HepG2 (cell line): ENCODE results near the gene FAM53B. TPM values are rescaled to one million over a fixed set of nuclear protein-coding genes. Genes with fewer than 3 reads are reported as not detected.
A peak's percentile ranks its signal among the peaks of the same experiment; 100 is the strongest.

ENCODE experiments used
- CTCF ChIP-seq: sonication (generic); formaldehyde crosslinking; IDR thresholded peaks from 2 replicates; pipeline ENCODE4 v1.5.0; 2020; ENCODE audit warnings: mild to moderate bottlenecking, missing genetic modification reagents, moderate library complexity
- DNMT3B ChIP-seq: conservative IDR thresholded peaks from 2 replicates; pipeline ENCODE4 v1.6.1; 2016; ENCODE audit warnings: missing biosample characterization, control low read depth
- HNRNPUL1 ChIP-seq: fragments of 200-400 bp; formaldehyde crosslinking; IDR thresholded peaks from 2 replicates; pipeline ENCODE4 v1.6.1; 2017; ENCODE audit warnings: low read depth, mild to moderate bottlenecking, low read length, moderate library complexity
- HOXA3 ChIP-seq: sonication (generic); formaldehyde crosslinking; IDR thresholded peaks from 2 replicates; pipeline ENCODE4 v1.5.0; 2020; ENCODE audit warnings: missing genetic modification reagents
- JARID2 ChIP-seq: sonication (generic); formaldehyde crosslinking; IDR thresholded peaks from 2 replicates; pipeline ENCODE4 v1.8.1; 2023; ENCODE audit warnings: missing genetic modification reagents, inconsistent platforms; ENCODE audit not compliant: insufficient replicate concordance
- KAT8 ChIP-seq: IDR thresholded peaks from 2 replicates; pipeline ENCODE4 v1.6.1; 2016; ENCODE audit warnings: missing genetic modification reagents, missing compliant biosample characterization
- KLF11 ChIP-seq: IDR thresholded peaks from 2 replicates; pipeline ENCODE4 v1.6.1; 2016; ENCODE audit warnings: missing compliant biosample characterization
- PLSCR1 ChIP-seq: sonication (generic); formaldehyde crosslinking; IDR thresholded peaks from 2 replicates; pipeline ENCODE4 v1.5.0; 2020; ENCODE audit warnings: missing genetic modification reagents, mild to moderate bottlenecking, borderline replicate concordance
- RNF219 ChIP-seq: sonication (generic); formaldehyde crosslinking; IDR thresholded peaks from 2 replicates; pipeline ENCODE4 v1.5.0; 2020; ENCODE audit warnings: mild to moderate bottlenecking, missing genetic modification reagents
- RXRA ChIP-seq: sonication (generic); formaldehyde crosslinking; IDR thresholded peaks from 2 replicates; pipeline ENCODE4 v1.5.1; 2020; ENCODE audit warnings: missing genetic modification reagents
- TRIM24 ChIP-seq: sonication (generic); formaldehyde crosslinking; IDR thresholded peaks from 2 replicates; pipeline ENCODE4 v1.8.0; 2022; ENCODE audit warnings: mild to moderate bottlenecking, missing genetic modification reagents
- YY1 ChIP-seq: IDR thresholded peaks from 2 replicates; pipeline ENCODE4 v1.6.1; 2011; ENCODE audit warnings: low read length, low read depth, moderate library complexity, mild to moderate bottlenecking; ENCODE audit not compliant: insufficient read depth, insufficient replicate concordance
- ZFP82 ChIP-seq: sonication (generic); formaldehyde crosslinking; IDR thresholded peaks from 2 replicates; pipeline ENCODE4 v1.5.1; 2020; ENCODE audit warnings: mild to moderate bottlenecking, missing genetic modification reagents, borderline replicate concordance
- ZFY ChIP-seq: sonication (generic); formaldehyde crosslinking; IDR thresholded peaks from 2 replicates; pipeline ENCODE4 v1.4.0; 2020; ENCODE audit warnings: missing genetic modification reagents
- ZKSCAN1 ChIP-seq: fragments of 150-350 bp; IDR thresholded peaks from 2 replicates; pipeline ENCODE4 v1.6.1; 2014; ENCODE audit warnings: low read length
- ZKSCAN5 ChIP-seq: sonication (generic); formaldehyde crosslinking; IDR thresholded peaks from 2 replicates; pipeline ENCODE4 v1.5.1; 2020; ENCODE audit warnings: mild to moderate bottlenecking, missing genetic modification reagents
- ZNF430 ChIP-seq: sonication (generic); formaldehyde crosslinking; IDR thresholded peaks from 2 replicates; pipeline ENCODE4 v1.9.0; 2021; ENCODE audit warnings: mild to moderate bottlenecking, missing genetic modification reagents
- ZNF512 ChIP-seq: sonication (generic); formaldehyde crosslinking; IDR thresholded peaks from 2 replicates; pipeline ENCODE4 v1.4.0; 2020; ENCODE audit warnings: mild to moderate bottlenecking, missing genetic modification reagents
- ZNF598 ChIP-seq: sonication (generic); formaldehyde crosslinking; IDR thresholded peaks from 2 replicates; pipeline ENCODE4 v1.5.1; 2020; ENCODE audit warnings: mild to moderate bottlenecking, missing genetic modification reagents, borderline replicate concordance
- ZNF605 ChIP-seq: sonication (generic); formaldehyde crosslinking; IDR thresholded peaks from 2 replicates; pipeline ENCODE4 v1.8.0; 2022; ENCODE audit warnings: mild to moderate bottlenecking, missing genetic modification reagents
- ZNF737 ChIP-seq: sonication (generic); formaldehyde crosslinking; IDR thresholded peaks from 2 replicates; pipeline ENCODE4 v1.5.0; 2020; ENCODE audit warnings: missing genetic modification reagents, mild to moderate bottlenecking, borderline replicate concordance
- ZNF766 ChIP-seq: sonication (generic); formaldehyde crosslinking; IDR thresholded peaks from 2 replicates; pipeline ENCODE4 v1.5.0; 2020; ENCODE audit warnings: missing genetic modification reagents, borderline replicate concordance
- polyA plus RNA-seq, 8 experiments: library from polyadenylated mRNA; depleted of rRNA in 3 of 8; stranded (reverse) in 7 of 8; unstranded in 1 of 8; fragments of >200 nt; fragmentation: Illumina TruSeq in 4 of 8; extraction: Trizol in 4 of 8; gene quantifications; 2 replicates each; pipeline versions ENCODE4 v1.2.1 to v1.2.3, GENCODE V29; 2011 to 2016; ENCODE audit warnings: low read depth in 4 of 8, missing spikeins in 1 of 8, mixed read lengths in 1 of 8; ENCODE audit not compliant: insufficient read depth in 1 of 8
- total RNA-seq, 5 experiments: library from RNA; depleted of rRNA; stranded (reverse); fragments of >200 nt; fragmentation: Illumina TruSeq; extraction: Trizol; gene quantifications; 2 replicates each; pipeline ENCODE4 v1.2.3, GENCODE V29; 2016; ENCODE audit warnings: low read depth in 1 of 5

Gene FAM53B
- total and polyA plus RNA-seq, 2 of the 13 experiments (the other 11 are each of a cell fraction or from before 2014, with no cell fraction given), result 6.4 to 19.3 TPM

GRCh38 chr10:124708246-124708779, 35.9 kb downstream of the FAM53B start (continued):
- TF ChIP-seq PLSCR1 (no peak), ZKSCAN1 (no peak), ZNF766 (CRISPR knock-in tag) (no peak), CTCF (no peak), ZFP82 (CRISPR knock-in tag) (no peak), RNF219 (no peak), DNMT3B (CRISPR knock-in tag) (no peak), ZFY (no peak), KAT8 (CRISPR knock-in tag) (peak; percentile 68), YY1 (no peak), KLF11 (CRISPR knock-in tag) (no peak), TRIM24 (no peak), HOXA3 (CRISPR knock-in tag) (peak; percentile 49; the same call in 1 of the 2 replicates), ZNF737 (CRISPR knock-in tag) (no peak), ZNF605 (CRISPR knock-in tag) (0 out of 2 replicates have a peak, but pooled peaks have one; percentile 46), ZNF430 (peak; percentile 50; the same call in 1 of the 2 replicates), JARID2 (no peak), ZNF512 (no peak), ZKSCAN5 (no peak), RXRA (peak; percentile 96), ZNF598 (CRISPR knock-in tag) (peak; percentile 41; the same call in 1 of the 2 replicates), HNRNPUL1 (no peak)
